Measurements from ENCODE around the gene DLGAP1. TPM values are rescaled to one million over a fixed set of nuclear protein-coding genes. Genes with fewer than 3 reads are reported as not detected.

The DLGAP1 gene
- total and polyA plus RNA-seq, 4 donors = 0.54 to 11.8 (median 3.1) TPM

DNA sequence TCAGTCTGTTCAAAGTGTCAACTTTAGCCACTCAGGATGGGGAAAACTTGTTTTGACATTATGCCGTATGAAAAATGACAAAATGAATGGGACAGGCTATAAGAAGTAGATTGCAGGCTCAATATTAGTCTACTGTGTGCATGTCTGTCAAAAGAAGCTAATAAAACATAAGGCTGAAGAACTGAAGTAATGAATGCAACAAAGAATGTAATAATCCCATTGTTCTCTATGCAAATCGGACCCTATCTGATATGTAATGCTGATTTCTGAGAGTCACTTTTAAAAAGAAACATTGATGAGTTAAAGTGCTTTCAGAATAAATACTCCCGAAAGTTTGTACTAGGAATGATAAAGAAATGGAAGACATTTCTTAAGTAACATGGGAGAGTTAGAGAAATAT lies 172.2 kb downstream of the DLGAP1 start:
- ATAC-seq (ENCODE audit: insufficient read depth, low FRiP score) (no peak), DNase-seq (no peak)
- H3K9ac ChIP-seq (ENCODE audit: insufficient read depth in 1 of 2, low read length in 2 of 2) = no peak overlapping the region
- peaks cover 0 to 4% (median 0%) of the 10 kb centered on the region in 4 donors for H3K9me3 ChIP-seq (ENCODE audit: control insufficient read depth in 4 of 4, insufficient read depth in 3 of 4, low read length in 3 of 4)
- H3K27me3 ChIP-seq (ENCODE audit: control insufficient read depth in 3 of 3, insufficient read depth in 3 of 3, low read length in 2 of 3) = no peaks in the 10 kb centered on the region
- no peaks in the 10 kb centered on the region for H3K36me3 ChIP-seq (ENCODE audit: control insufficient read depth in 4 of 4, insufficient read depth in 4 of 4, low read length in 4 of 4)
- no peak for TF ChIP-seq CTCF (IDR thresholded peaks at IDR 0.05; ENCODE audit: control extremely low read depth, extremely low read depth)
- WGBS, 2 donors = 60 to 72% methylated on average over 3 of the region's 3 CpGs
- no peak overlapping the region for H3K27ac ChIP-seq (ENCODE audit: low read depth in 1 of 2, low read length in 1 of 2)
- no peaks in the 10 kb centered on the region for H3K4me1 ChIP-seq (ENCODE audit: control insufficient read depth in 5 of 5, insufficient read depth in 5 of 5, low read length in 5 of 5)
- H3K4me3 ChIP-seq = no peak overlapping the region

GRCh38 chr18:4276953-4277585 lies 178.0 kb downstream of the DLGAP1 start:
- no peaks in the 10 kb centered on the region for H3K27me3 ChIP-seq (ENCODE audit: control insufficient read depth in 3 of 3, insufficient read depth in 3 of 3, low read length in 2 of 3)
- no peak overlapping the region for H3K27ac ChIP-seq (ENCODE audit: low read depth in 1 of 2, low read length in 1 of 2)
- DNase-seq (no peak), ATAC-seq (ENCODE audit: insufficient read depth, low FRiP score) (no peak)
- no peak overlapping the region for H3K4me3 ChIP-seq
- no peaks in the 10 kb centered on the region for H3K36me3 ChIP-seq (ENCODE audit: control insufficient read depth in 4 of 4, insufficient read depth in 4 of 4, low read length in 4 of 4)
- WGBS, 2 donors = 82 to 91% methylated on average over 5 of the region's 5 CpGs
- no peaks in the 10 kb centered on the region for H3K9me3 ChIP-seq (ENCODE audit: control insufficient read depth in 4 of 4, insufficient read depth in 3 of 4, low read length in 3 of 4)
- no peak overlapping the region for H3K9ac ChIP-seq (ENCODE audit: insufficient read depth in 1 of 2, low read length in 2 of 2)
- no peaks in the 10 kb centered on the region for H3K4me1 ChIP-seq (ENCODE audit: control insufficient read depth in 5 of 5, insufficient read depth in 5 of 5, low read length in 5 of 5)
- TF ChIP-seq CTCF (IDR thresholded peaks at IDR 0.05; ENCODE audit: control extremely low read depth, extremely low read depth) = no peak

- TF ChIP-seq CTCF (IDR thresholded peaks at IDR 0.05; ENCODE audit: control extremely low read depth, extremely low read depth) = no peak
- no peaks in the 10 kb centered on the region for H3K36me3 ChIP-seq (ENCODE audit: control insufficient read depth in 4 of 4, insufficient read depth in 4 of 4, low read length in 4 of 4)
- no peak overlapping the region for H3K4me3 ChIP-seq
- H3K27me3 ChIP-seq (ENCODE audit: control insufficient read depth in 3 of 3, insufficient read depth in 3 of 3, low read length in 2 of 3) = no peaks in the 10 kb centered on the region
- 96% methylated on average over 2 of the region's 2 CpGs for WGBS, 2 donors
- DNase-seq = no peak
- no peak for ATAC-seq (ENCODE audit: insufficient read depth, low FRiP score)
- H3K27ac ChIP-seq (ENCODE audit: low read depth in 1 of 2, low read length in 1 of 2) = no peak overlapping the region
- H3K9ac ChIP-seq (ENCODE audit: insufficient read depth in 1 of 2, low read length in 2 of 2) = no peak overlapping the region
- H3K4me1 ChIP-seq (ENCODE audit: control insufficient read depth in 5 of 5, insufficient read depth in 5 of 5, low read length in 5 of 5) = no peaks in the 10 kb centered on the region
- no peaks in the 10 kb centered on the region for H3K9me3 ChIP-seq (ENCODE audit: control insufficient read depth in 4 of 4, insufficient read depth in 3 of 4, low read length in 3 of 4)
Observed at GRCh38 chr18:4271952-4272351, 183.2 kb downstream of the DLGAP1 start.

- Histone ChIP-seq H3K4me3 (no peak overlapping the region), H3K27me3 (ENCODE audit: control insufficient read depth in 3 of 3, insufficient read depth in 3 of 3, low read length in 2 of 3) (no peaks in the 10 kb centered on the region), H3K9me3 (ENCODE audit: control insufficient read depth in 4 of 4, insufficient read depth in 3 of 4, low read length in 3 of 4) (no peaks in the 10 kb centered on the region), H3K4me1 (ENCODE audit: control insufficient read depth in 5 of 5, insufficient read depth in 5 of 5, low read length in 5 of 5) (no peaks in the 10 kb centered on the region), H3K27ac (ENCODE audit: low read depth in 1 of 2, low read length in 1 of 2) (no peak overlapping the region), H3K9ac (ENCODE audit: insufficient read depth in 1 of 2, low read length in 2 of 2) (no peak overlapping the region), H3K36me3 (ENCODE audit: control insufficient read depth in 4 of 4, insufficient read depth in 4 of 4, low read length in 4 of 4) (no peaks in the 10 kb centered on the region)
- ATAC-seq (ENCODE audit: insufficient read depth, low FRiP score) (no peak), DNase-seq (no peak)
- 75 to 80% methylated on average over 2 of the region's 2 CpGs for WGBS, 2 donors
- TF ChIP-seq CTCF (IDR thresholded peaks at IDR 0.05; ENCODE audit: control extremely low read depth, extremely low read depth) = no peak
Observed at GRCh38 chr18:4270988-4271387, 184.1 kb downstream of the DLGAP1 start.

Data from lung (tissue), 12 donors.